Esophagus (tissue), 2 donors: ENCODE results near the gene CTCFL. TPM values are rescaled to one million over a fixed set of nuclear protein-coding genes. Genes with fewer than 3 reads are reported as not detected.

Source experiments
- H3K27ac ChIP-seq, 2 donors: one replicate each; pipeline ENCODE4 v1.5.1; 2013; ENCODE audit warnings: low read depth in 2 of 2, mild to moderate bottlenecking in 2 of 2, inconsistent platforms in 1 of 2, low read length in 1 of 2, moderate library complexity in 1 of 2
- H3K27me3 ChIP-seq, 2 donors: one replicate each; pipeline ENCODE4 v1.6.1; 2013; ENCODE audit warnings: low read length in 2 of 2, control low read depth in 1 of 2, mild to moderate bottlenecking in 1 of 2; ENCODE audit not compliant: insufficient read depth in 2 of 2, control insufficient read depth in 1 of 2
- H3K36me3 ChIP-seq, 2 donors: one replicate each; pipeline ENCODE4 v1.6.1; 2013; ENCODE audit warnings: low read length in 1 of 2; ENCODE audit not compliant: control insufficient read depth in 2 of 2, insufficient read depth in 2 of 2
- H3K4me1 ChIP-seq, 2 donors: one replicate each; pipeline ENCODE4 v1.6.1; 2013; ENCODE audit warnings: low read length in 1 of 2; ENCODE audit not compliant: control insufficient read depth in 2 of 2, insufficient read depth in 2 of 2
- H3K4me3 ChIP-seq, 2 donors: one replicate each; pipeline ENCODE4 v1.5.1; 2013; ENCODE audit warnings: low read length in 2 of 2, mild to moderate bottlenecking in 2 of 2, low read depth in 1 of 2, moderate library complexity in 1 of 2
- H3K9me3 ChIP-seq, 2 donors: one replicate each; pipeline ENCODE4 v1.6.1; 2013; ENCODE audit warnings: mild to moderate bottlenecking in 2 of 2, low read depth in 1 of 2, low read length in 1 of 2, moderate library complexity in 1 of 2; ENCODE audit not compliant: control insufficient read depth in 2 of 2, insufficient read depth in 1 of 2
- WGBS, 2 donors: extraction: QIAGEN DNeasy Blood & Tissue Kit; methylation state at CpG; one replicate each; pipeline ENCODE4 v1.1.7; 2013; 5-methylcytosine and 5-hydroxymethylcytosine counted together
- polyA plus RNA-seq, 2 donors: library from polyadenylated mRNA; stranded (reverse); fragments of 200-250 nt; gene quantifications; one replicate each; pipeline ENCODE4 v1.2.3, GENCODE V29; 2013
- donor health status: healthy with polysubstance abuse.
- donor health status: Bipolar disorder and iron deficiency.

The CTCFL gene
- polyA plus RNA-seq, 2 donors = not detected

DNA sequence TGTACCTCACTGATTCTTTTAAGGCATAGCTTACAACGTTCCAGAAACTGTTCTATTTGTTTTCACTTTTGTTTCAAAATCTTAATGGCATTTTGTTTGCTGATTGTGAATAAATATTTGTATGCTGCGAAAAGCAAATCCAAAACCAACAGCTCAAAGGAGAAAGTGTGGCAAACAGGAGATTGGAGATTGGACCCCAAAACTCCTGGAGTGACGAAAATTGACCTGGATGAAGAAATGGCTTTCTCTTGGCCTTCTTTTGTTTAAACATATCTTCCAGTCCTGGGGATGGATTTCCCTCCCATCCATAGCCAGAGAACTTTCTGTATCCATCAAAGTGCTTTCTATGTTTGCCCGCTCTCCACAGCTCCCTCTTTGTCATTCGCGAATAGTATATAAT, 2.8 kb upstream of the CTCFL start:
- WGBS, 2 donors = 71 to 79% methylated on average over 6 of the region's 6 CpGs
- Histone ChIP-seq H3K36me3 (no peaks in the 10 kb centered on the region), H3K27me3 (no peaks in the 10 kb centered on the region), H3K4me1 (no peaks in the 10 kb centered on the region), H3K9me3 (no peaks in the 10 kb centered on the region), H3K27ac (no peak overlapping the region), H3K4me3 (no peak overlapping the region)

DNA sequence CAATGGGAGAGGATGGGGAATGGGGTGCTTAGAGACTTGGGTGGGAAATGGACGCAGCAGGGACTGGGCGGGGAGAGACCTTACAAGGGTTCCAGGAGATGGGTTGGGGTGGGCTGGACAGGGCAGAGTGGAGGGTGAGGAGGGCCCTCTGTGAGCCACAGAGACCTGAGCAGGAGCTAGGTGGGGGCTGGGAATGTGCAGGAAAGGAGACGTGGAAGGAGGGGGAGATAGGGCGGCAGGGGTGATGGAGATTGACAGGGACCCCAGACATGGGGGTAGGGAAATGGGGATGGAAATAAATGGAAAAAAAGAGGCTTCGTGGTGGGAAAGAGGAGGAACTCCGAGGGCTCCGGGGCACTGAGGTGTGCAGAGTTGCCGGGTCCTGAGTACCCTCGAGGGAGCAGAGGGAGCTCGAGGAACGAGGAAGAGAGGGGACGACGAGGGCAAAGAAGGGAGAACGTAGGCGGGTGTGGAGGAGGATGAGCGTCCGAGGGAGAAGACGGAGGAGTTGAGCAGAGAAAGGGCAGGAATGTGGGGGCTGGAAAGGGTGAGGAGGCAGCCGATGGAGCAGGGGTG, 2.0 kb upstream of the CTCFL start:
- no peaks in the 10 kb centered on the region for H3K36me3 ChIP-seq
- H3K4me3 ChIP-seq = no peak overlapping the region
- 61 to 76% methylated on average over 19 of the region's 19 CpGs for WGBS, 2 donors
- no peak overlapping the region for H3K27ac ChIP-seq
- H3K4me1 ChIP-seq = no peaks in the 10 kb centered on the region
- H3K9me3 ChIP-seq = no peaks in the 10 kb centered on the region
- H3K27me3 ChIP-seq = no peaks in the 10 kb centered on the region

DNA sequence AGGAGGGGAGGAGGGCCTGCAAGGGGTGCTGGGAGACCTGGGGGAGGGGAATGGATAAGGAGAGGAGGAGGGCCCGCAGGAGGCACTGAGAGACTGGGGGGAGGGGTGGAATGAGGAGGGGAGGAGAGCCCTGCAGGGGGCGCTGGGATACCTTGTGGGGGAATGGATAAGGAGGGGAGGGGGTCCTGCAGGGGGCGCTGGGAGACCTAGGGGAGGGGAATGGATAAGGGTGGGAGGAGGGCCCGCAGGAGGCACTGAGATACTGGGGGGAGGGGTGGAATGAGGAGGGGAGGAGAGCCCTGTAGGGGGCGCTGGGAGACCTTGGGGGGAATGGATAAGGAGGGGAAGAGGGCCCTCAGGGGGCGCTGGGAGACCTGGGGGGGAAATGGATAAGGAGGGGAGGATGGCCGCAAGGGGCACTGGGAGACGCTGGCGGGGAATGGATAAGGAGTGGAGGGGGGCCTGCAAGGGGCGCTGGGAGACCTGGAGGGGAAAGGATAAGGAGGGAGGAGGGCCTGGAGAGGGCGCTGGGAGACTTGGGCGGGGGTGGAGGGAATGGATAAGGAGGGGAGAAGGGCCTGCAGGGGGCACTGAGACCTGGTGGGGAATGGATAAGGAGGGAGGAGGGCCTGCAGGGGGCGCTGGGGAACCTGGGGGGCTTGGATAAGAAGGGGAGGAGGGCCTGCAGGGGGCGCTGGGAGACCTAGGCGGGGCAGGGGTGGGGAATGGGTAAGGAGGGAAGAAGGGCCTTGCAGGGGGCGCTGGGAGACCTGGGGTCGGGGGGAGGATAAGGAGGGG, 1.3 kb upstream of the CTCFL start:
- Histone ChIP-seq H3K4me3 (no peak overlapping the region), H3K4me1 (no peaks in the 10 kb centered on the region), H3K27me3 (no peaks in the 10 kb centered on the region), H3K36me3 (no peaks in the 10 kb centered on the region), H3K9me3 (no peaks in the 10 kb centered on the region), H3K27ac (no peak overlapping the region)
- WGBS, 2 donors = 64 to 80% methylated on average over 17 of the region's 17 CpGs

DNA sequence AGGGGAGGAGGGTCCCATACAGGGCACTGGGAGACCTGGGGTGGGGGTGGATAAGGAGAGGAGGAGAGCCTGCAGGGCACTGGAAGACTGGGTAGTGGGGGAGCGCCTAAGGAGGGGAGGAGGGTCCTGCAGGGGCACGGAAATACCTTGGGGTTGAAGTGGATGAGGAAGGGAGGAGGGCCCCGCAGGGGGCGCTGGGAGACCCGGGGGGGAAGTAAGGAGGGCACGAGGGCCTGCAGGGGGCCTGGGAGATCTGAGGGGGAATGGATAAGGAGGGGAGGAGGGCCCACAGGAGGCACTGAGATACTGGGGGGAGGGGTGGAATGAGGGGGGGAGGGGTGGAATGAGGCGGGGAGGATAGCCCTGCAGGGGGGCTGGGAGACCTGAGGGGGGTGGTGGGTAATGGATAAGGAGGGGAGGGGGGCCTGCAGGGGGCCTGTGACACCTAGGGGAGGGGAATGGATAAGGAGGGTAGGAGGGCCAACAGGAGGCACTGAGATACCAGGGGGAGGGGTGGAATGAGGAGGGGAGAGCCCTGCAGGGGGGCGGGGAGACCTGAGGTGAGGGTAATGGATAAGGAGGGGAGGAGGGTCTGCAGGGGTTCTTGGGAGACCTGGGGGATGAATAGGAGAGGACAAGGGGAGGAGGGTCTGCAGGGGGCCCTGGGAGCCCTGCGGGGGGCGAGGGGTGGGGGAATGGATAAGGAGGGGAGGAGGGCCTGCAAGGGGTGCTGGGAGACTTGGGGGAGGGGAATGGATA, 567 bp upstream of the CTCFL start:
- WGBS, 2 donors = 69 to 71% methylated on average over 9 to 10 of the region's 10 CpGs

DNA sequence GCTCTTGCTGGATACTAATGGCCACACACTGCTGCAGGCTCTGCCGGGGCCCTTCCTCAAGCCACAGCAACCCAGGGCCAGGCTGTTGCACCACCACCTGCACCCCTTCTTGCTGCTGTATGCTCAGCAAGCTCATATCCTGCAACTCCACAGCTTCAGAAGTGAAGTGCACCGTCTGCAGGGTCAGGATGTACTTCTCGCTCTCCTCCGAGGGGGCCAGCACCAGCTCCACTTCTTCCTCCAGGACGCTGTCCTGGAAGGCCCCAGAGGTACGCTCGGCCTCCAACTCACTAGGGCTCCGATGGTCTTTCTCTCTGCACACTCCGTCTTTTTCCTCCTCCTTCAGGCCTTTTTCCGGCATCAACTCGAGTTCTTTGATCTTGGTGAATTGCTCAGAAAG, 1.2 kb downstream of the CTCFL start:
- 89 to 94% methylated on average over 11 of the region's 11 CpGs for WGBS, 2 donors
- H3K4me1 ChIP-seq = no peaks in the 10 kb centered on the region
- H3K36me3 ChIP-seq = no peaks in the 10 kb centered on the region
- no peaks in the 10 kb centered on the region for H3K9me3 ChIP-seq
- H3K4me3 ChIP-seq = no peak overlapping the region
- no peaks in the 10 kb centered on the region for H3K27me3 ChIP-seq
- no peak overlapping the region for H3K27ac ChIP-seq

More for the DNA sequence above, 567 bp upstream of the CTCFL start:
- Histone ChIP-seq H3K4me3 (no peak overlapping the region), H3K4me1 (no peaks in the 10 kb centered on the region), H3K9me3 (no peaks in the 10 kb centered on the region), H3K27me3 (no peaks in the 10 kb centered on the region), H3K36me3 (no peaks in the 10 kb centered on the region), H3K27ac (no peak overlapping the region)

DNA sequence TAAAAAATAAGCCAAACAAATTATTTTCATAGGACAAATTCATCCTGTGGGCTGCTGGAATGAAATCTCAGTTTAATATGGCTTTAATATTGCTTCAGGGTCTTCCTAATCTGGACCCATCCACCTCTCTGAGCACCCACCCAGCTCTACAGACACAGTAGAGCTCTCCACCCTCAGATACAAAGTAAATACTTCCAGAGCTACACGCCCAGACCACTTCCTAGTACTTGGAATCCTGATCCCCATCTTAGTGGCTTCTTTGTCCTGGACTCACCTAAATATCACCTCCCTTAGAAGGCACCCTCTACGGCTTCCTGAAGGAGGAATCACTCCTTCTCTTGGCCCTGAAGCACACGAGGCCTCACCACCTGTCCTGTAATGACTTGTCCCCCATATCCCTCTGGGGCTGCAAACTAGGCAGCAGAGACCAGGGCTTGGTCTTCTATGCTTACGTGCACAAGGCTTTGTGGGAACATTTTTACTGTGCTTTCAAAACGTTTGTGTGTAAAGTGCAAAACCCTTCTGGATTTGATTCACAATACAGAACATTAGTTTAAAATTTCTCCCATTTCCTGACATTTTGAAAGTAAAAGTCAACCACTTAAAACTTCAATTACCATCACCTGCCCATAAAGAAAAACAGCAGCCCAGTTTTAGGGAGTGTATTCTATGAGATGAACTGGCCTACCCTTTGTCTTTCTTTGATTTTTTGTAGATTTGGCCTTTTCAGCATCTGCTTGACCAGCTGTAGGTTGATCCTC, 2.4 kb downstream of the CTCFL start:
- WGBS, 2 donors = 43 to 53% methylated on average over 5 of the region's 5 CpGs

DNA sequence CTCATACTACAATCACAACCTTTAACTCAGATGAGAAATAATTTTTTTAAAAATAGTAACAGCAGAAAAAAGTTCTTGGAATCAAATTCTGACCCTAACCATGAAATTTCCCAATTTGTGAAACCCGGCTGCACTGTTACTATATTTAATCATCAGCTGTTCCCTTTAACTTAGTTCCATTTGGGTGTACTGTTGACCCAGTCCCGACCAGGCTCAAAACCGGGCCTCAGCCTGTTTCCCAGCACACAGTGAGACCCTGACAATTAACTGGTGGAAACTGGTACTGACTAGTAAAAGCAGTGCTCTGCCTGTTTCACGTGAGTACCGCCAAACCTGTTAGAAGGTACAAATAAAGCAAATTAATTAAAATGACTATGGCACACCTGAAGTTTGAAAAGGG, 7.0 kb downstream of the CTCFL start:
- WGBS, 2 donors = 85 to 89% methylated on average over 5 of the region's 5 CpGs

More for the DNA sequence above, 2.4 kb downstream of the CTCFL start:
- no peak overlapping the region for H3K27ac ChIP-seq
- no peaks in the 10 kb centered on the region for H3K36me3 ChIP-seq
- H3K4me3 ChIP-seq = no peak overlapping the region
- no peaks in the 10 kb centered on the region for H3K4me1 ChIP-seq
- H3K9me3 ChIP-seq = no peaks in the 10 kb centered on the region
- H3K27me3 ChIP-seq = no peaks in the 10 kb centered on the region

DNA sequence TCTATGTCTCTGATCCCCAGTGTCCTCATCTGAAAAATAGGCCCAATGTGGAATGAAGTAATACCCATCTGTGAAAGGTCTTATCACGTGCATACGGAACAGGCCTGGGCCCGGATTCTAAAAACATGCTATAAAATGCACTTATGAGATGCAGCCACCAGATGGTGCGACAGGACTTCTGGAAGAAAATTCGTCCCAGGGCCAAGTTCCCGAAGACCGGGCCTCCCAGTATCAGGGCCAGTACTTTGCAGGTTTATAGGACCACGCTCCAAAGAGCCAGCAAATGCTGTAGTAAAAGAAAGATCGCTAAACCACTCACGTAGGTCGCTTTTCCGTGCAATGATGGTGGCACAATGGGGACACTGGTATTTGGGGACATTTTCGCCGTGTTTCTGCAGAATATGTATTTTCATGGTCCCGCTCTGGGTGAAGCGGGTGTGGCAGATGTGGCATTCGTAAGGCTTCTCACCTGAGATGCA, 10.6 kb downstream of the CTCFL start:
- 35 to 36% methylated on average over 17 of the region's 17 CpGs for WGBS, 2 donors
- no peaks in the 10 kb centered on the region for H3K9me3 ChIP-seq

More for the DNA sequence above, 7.0 kb downstream of the CTCFL start:
- Histone ChIP-seq H3K4me3 (no peak overlapping the region), H3K36me3 (no peaks in the 10 kb centered on the region), H3K27me3 (no peaks in the 10 kb centered on the region), H3K27ac (no peak overlapping the region), H3K4me1 (no peaks in the 10 kb centered on the region), H3K9me3 (no peaks in the 10 kb centered on the region)

DNA sequence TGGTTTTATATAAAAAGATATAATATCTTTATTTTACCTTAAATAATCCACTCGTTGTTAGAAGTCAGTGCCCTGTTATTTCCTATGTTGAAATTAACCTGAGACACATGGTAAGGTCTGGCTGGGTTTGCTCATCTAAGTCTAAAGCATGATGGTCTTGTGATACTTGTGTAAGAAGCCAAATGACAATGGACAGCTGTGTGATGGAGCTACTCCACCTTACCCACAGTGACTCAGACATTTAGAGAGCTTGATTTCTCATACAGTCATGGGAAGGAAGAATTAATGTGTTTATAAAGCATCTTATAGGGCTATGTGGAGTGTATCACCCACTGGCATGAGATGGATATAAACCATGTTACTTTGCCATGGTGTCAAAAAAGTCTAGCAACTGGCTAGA, 11.7 kb downstream of the CTCFL start:
- H3K36me3 ChIP-seq = no peaks in the 10 kb centered on the region
- 66 to 83% methylated on average over 1 of the region's 1 CpG for WGBS, 2 donors
- H3K27ac ChIP-seq = no peak overlapping the region
- no peaks in the 10 kb centered on the region for H3K4me1 ChIP-seq
- H3K27me3 ChIP-seq = no peaks in the 10 kb centered on the region
- H3K4me3 ChIP-seq = no peak overlapping the region
- H3K9me3 ChIP-seq = no peaks in the 10 kb centered on the region

More for the DNA sequence above, 10.6 kb downstream of the CTCFL start:
- Histone ChIP-seq H3K36me3 (no peaks in the 10 kb centered on the region), H3K4me1 (no peaks in the 10 kb centered on the region), H3K27ac (no peak overlapping the region), H3K4me3 (no peak overlapping the region), H3K27me3 (no peaks in the 10 kb centered on the region)
